Measurements from ENCODE around the gene PPCDC. TPM values are rescaled to one million over a fixed set of nuclear protein-coding genes. Genes with fewer than 3 reads are reported as not detected.

Gene PPCDC
- polyA plus RNA-seq, 1 of the 3 experiments (the other 2 are of a cell fraction) = 19.8 TPM

DNA sequence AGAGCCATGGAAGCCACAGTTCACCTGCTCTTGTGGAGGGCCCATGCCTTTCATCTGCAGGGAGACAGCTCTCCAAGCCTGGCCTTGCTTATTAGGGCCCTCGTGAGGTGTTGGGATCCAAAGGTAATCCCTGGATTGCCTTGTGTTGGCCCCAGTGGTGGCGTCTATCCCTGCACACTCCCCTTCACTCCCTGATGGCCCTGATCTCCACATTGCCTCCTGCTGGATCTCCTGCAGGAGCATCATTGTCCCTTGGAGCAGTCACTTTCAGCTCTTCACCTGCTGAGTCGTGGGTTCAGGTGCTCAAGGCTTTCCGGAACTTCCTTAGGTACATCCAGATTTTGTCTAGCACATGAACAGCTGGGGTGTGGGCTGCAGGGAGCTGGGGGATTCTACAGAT lies 7.0 kb downstream of the PPCDC start (continued):
- TF ChIP-seq SMC3 (IDR thresholded peaks at IDR 0.05; ENCODE audit: low read depth, low read length) = no peak
- TF ChIP-seq, protein P1, sequence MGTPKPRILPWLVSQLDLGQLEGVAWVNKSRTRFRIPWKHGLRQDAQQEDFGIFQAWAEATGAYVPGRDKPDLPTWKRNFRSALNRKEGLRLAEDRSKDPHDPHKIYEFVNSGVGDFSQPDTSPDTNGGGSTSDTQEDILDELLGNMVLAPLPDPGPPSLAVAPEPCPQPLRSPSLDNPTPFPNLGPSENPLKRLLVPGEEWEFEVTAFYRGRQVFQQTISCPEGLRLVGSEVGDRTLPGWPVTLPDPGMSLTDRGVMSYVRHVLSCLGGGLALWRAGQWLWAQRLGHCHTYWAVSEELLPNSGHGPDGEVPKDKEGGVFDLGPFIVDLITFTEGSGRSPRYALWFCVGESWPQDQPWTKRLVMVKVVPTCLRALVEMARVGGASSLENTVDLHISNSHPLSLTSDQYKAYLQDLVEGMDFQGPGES (IDR thresholded peaks at IDR 0.05; ENCODE audit: low read depth, low read length) = no peak

DNA sequence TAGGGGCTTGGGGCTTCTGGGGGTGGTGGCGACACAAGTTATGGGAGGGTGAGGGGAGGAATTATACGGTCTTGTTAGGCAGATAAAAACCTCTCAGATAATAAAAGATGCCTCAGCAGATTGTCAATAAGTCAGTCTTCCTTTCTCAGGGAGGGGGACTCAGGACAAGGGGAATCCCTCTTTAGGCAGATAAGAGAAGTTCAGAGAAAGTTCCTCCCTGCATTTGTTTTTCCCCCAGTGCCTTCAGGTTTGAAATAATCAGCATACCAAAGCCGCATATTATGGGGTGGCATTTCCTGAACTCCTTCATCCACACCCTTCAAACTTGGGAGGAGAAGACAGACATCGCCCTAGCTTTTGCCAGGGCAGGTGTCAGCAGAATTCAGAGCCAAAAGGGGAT lies 8.5 kb downstream of the PPCDC start:
- Histone ChIP-seq H3F3A (replicated peaks; ENCODE audit: insufficient read depth) (no peaks in the 10 kb centered on the region), H3K27ac (ENCODE audit: low read depth in 2 of 2, low read length in 1 of 2) (no peak overlapping the region), H3K4me3 (ENCODE audit: low read depth in 2 of 2, low read length in 1 of 2) (no peak overlapping the region), H3K36me3 (replicated peaks in 1 of 2; ENCODE audit: control insufficient read depth in 1 of 2, insufficient read depth in 2 of 2, low read length in 1 of 2) (no peaks in the 10 kb centered on the region), H3K9me3 (no peaks in the 10 kb centered on the region), H3K79me2 (ENCODE audit: insufficient read depth) (no peaks in the 10 kb centered on the region), H3K4me1 (ENCODE audit: control insufficient read depth in 1 of 2, insufficient read depth in 2 of 2, low read depth in 1 of 2, low read length in 1 of 2) (peaks cover 7 to 10% of the 10 kb centered on the region in 2 experiments; a peak in 3 of 4 replicates), H3K9me2 (no peaks in the 10 kb centered on the region), H4K20me1 (ENCODE audit: insufficient read depth) (no peaks in the 10 kb centered on the region), H3K4me2 (no peak overlapping the region), H2AFZ (ENCODE audit: low read depth) (no peak overlapping the region), H3K9ac (no peak overlapping the region), H3K27me3 (ENCODE audit: insufficient read depth) (no peaks in the 10 kb centered on the region)
- no peak for DNase-seq
- WGBS (ENCODE audit: low lambda C conversion rate) = 89% methylated on average over 4 of the region's 4 CpGs
- CTCF ChIA-PET = interaction anchor here (10.3 kb wide), 1 partner anchor 175 kb away, joined by 238 read pairs; no protein-coding TSS in a partner anchor
- TF ChIP-seq ELF1 (IDR thresholded peaks at IDR 0.05) (no peak), GABPA (IDR thresholded peaks at IDR 0.05; ENCODE audit: low read depth) (no peak), RCOR1 (IDR thresholded peaks at IDR 0.05; ENCODE audit: low read length) (no peak), RFX5 (IDR thresholded peaks at IDR 0.05; ENCODE audit: low read length) (no peak), POLR2AphosphoS5 (IDR thresholded peaks at IDR 0.05; ENCODE audit: low read depth, low read length) (no peak), FOXJ3 (CRISPR knock-in tag; IDR thresholded peaks at IDR 0.05) (no peak), CHD2 (IDR thresholded peaks at IDR 0.05; ENCODE audit: low read length, partially characterized antibody) (no peak), YY1 (IDR thresholded peaks at IDR 0.05; ENCODE audit: low read depth) (no peak), RXRA (IDR thresholded peaks at IDR 0.05; ENCODE audit: borderline replicate concordance, low read depth) (no peak), TCF12 (IDR thresholded peaks at IDR 0.05) (no peak)
- TF ChIP-seq, protein P2, sequence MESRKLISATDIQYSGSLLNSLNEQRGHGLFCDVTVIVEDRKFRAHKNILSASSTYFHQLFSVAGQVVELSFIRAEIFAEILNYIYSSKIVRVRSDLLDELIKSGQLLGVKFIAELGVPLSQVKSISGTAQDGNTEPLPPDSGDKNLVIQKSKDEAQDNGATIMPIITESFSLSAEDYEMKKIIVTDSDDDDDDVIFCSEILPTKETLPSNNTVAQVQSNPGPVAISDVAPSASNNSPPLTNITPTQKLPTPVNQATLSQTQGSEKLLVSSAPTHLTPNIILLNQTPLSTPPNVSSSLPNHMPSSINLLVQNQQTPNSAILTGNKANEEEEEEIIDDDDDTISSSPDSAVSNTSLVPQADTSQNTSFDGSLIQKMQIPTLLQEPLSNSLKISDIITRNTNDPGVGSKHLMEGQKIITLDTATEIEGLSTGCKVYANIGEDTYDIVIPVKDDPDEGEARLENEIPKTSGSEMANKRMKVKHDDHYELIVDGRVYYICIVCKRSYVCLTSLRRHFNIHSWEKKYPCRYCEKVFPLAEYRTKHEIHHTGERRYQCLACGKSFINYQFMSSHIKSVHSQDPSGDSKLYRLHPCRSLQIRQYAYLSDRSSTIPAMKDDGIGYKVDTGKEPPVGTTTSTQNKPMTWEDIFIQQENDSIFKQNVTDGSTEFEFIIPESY (IDR thresholded peaks at IDR 0.05; ENCODE audit: borderline replicate concordance, low read depth) = no peak
- POLR2A ChIA-PET = no interaction called here

DNA sequence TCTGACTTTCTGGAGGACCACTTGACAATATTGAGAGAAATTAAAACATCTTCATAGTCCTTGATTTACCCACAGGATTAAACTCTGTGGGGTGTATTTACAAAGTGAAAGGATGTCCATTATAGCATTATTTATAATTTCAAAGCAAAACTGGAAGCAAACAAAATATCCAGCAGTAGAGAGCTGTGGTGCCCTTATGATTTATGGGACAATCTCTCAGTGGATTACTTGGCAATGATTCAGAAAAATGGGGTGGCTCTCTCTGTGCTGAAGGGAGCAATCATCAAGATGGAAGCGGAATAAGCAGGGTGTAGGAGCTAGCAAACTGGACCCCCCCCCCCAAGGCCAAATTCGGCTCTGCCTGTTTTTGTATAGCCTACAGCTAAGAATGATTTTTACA lies 9.0 kb downstream of the PPCDC start:
- Histone ChIP-seq H3K4me3 (ENCODE audit: low read depth in 2 of 2, low read length in 1 of 2) (no peak overlapping the region), H2AFZ (ENCODE audit: low read depth) (no peak overlapping the region), H3K36me3 (replicated peaks in 1 of 2; ENCODE audit: control insufficient read depth in 1 of 2, insufficient read depth in 2 of 2, low read length in 1 of 2) (no peaks in the 10 kb centered on the region), H3K4me2 (no peak overlapping the region), H3K9ac (no peak overlapping the region), H3F3A (replicated peaks; ENCODE audit: insufficient read depth) (no peaks in the 10 kb centered on the region), H3K27ac (ENCODE audit: low read depth in 2 of 2, low read length in 1 of 2) (no peak overlapping the region), H3K27me3 (ENCODE audit: insufficient read depth) (no peaks in the 10 kb centered on the region), H3K4me1 (ENCODE audit: control insufficient read depth in 1 of 2, insufficient read depth in 2 of 2, low read depth in 1 of 2, low read length in 1 of 2) (peaks cover 7 to 10% of the 10 kb centered on the region in 2 experiments; a peak in 3 of 4 replicates), H3K9me2 (no peaks in the 10 kb centered on the region), H4K20me1 (ENCODE audit: insufficient read depth) (no peaks in the 10 kb centered on the region), H3K79me2 (ENCODE audit: insufficient read depth) (no peaks in the 10 kb centered on the region), H3K9me3 (no peaks in the 10 kb centered on the region)
- ChIA-PET CTCF (interaction anchor here (0.8 to 10.3 kb wide), 3 partner anchors 167 to 174 kb away, joined by 3 to 238 read pairs (median 4); partner anchors contain the start of gene C15orf39), POLR2A (no interaction called here)
- 96% methylated on average over 2 of the region's 2 CpGs for WGBS (ENCODE audit: low lambda C conversion rate)
- no peak for DNase-seq
- TF ChIP-seq SIN3A (IDR thresholded peaks at IDR 0.05; ENCODE audit: borderline replicate concordance, low read depth, low read length) (no peak), POLR2AphosphoS5 (IDR thresholded peaks at IDR 0.05; ENCODE audit: low read depth, low read length) (no peak), TAF1 (IDR thresholded peaks at IDR 0.05; ENCODE audit: borderline replicate concordance, low read depth, low read length) (no peak), GABPA (IDR thresholded peaks at IDR 0.05; ENCODE audit: low read depth) (no peak), NRF1 (IDR thresholded peaks at IDR 0.05; ENCODE audit: low read depth, low read length) (no peak), FOXM1 (IDR thresholded peaks at IDR 0.05; ENCODE audit: low read depth) (no peak)
- TF ChIP-seq, protein P2 (IDR thresholded peaks at IDR 0.05; ENCODE audit: borderline replicate concordance, low read depth) = no peak
- TF ChIP-seq, protein P3, sequence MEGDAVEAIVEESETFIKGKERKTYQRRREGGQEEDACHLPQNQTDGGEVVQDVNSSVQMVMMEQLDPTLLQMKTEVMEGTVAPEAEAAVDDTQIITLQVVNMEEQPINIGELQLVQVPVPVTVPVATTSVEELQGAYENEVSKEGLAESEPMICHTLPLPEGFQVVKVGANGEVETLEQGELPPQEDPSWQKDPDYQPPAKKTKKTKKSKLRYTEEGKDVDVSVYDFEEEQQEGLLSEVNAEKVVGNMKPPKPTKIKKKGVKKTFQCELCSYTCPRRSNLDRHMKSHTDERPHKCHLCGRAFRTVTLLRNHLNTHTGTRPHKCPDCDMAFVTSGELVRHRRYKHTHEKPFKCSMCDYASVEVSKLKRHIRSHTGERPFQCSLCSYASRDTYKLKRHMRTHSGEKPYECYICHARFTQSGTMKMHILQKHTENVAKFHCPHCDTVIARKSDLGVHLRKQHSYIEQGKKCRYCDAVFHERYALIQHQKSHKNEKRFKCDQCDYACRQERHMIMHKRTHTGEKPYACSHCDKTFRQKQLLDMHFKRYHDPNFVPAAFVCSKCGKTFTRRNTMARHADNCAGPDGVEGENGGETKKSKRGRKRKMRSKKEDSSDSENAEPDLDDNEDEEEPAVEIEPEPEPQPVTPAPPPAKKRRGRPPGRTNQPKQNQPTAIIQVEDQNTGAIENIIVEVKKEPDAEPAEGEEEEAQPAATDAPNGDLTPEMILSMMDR (IDR thresholded peaks at IDR 0.05) = no peak
